SH-SY5Y (cell line): ENCODE data around the gene PGBD5.

Experiments used
- GATA2 ChIP-seq: IDR thresholded peaks from 2 replicates; pipeline ENCODE4 v1.6.1; 2011; ENCODE audit warnings: mild to moderate bottlenecking, low read depth, low read length
- GATA3 ChIP-seq: IDR thresholded peaks from 2 replicates; pipeline ENCODE4 v1.6.1; 2011; ENCODE audit warnings: low read depth, mild to moderate bottlenecking, low read length, moderate library complexity

DNA sequence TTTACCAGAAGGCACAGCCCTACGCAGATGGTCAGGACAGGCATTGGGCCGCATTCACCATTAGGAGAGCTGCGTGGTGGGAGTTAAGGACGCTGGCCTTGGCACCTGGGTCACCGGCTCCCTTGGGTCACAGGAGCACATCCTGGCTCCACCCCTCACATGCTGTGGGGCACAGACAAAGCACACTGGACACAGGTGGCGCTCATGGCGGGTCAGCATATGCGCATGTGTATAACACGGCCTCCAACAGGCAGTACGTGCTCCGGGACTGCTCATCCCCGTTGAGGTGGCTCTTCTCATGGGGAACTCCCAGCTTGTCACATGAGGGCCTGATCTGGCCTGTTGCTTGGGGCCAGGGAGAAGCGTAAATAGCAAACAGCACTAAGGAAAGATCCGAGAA, 25.0 kb downstream of the PGBD5 start:
- TF ChIP-seq GATA2 (no peak), GATA3 (no peak)
